Stomach (tissue), 9 donors: ENCODE results near the gene HES5. TPM values are rescaled to one million over a fixed set of nuclear protein-coding genes. Genes with fewer than 3 reads are reported as not detected.
"Not testable (repeated sequence)": the region's sequence is repeated elsewhere in the genome, so short reads cannot be mapped to it uniquely, and the experiment has no call there.

Experiments
- DNase-seq, 2 donors: peaks; one replicate each; pipeline versions ENCODE4 v3.0.0 to v3.0.0-alpha.2; 2013 to 2019
- H3K27ac ChIP-seq, 5 donors: fragments of 200-600 bp in 4 of 5; sonication (generic) in 4 of 5; one replicate each; pipeline ENCODE4 v1.5.1; 2013 to 2019; ENCODE audit warnings: mild to moderate bottlenecking in 1 of 5, moderate library complexity in 1 of 5
- H3K27me3 ChIP-seq, 3 donors: fragments of 200-600 bp; sonication (generic); one replicate each; pipeline ENCODE4 v1.5.1; 2017 to 2019; ENCODE audit warnings: mixed run types in 1 of 3
- H3K36me3 ChIP-seq, 4 donors: fragments of 200-600 bp; sonication (generic); 1 replicate in 3 of 4; 2 replicates in 1 of 4; pipeline ENCODE4 v1.5.1; 2016 to 2019
- H3K4me1 ChIP-seq, 4 donors: fragments of 200-600 bp; sonication (generic); one replicate each; pipeline ENCODE4 v1.5.1; 2016 to 2019
- H3K4me3 ChIP-seq, 4 donors: fragments of 200-600 bp; sonication (generic) in 3 of 4; one replicate each; pipeline ENCODE4 v1.5.1; 2016 to 2019; ENCODE audit warnings: mild to moderate bottlenecking in 1 of 4
- H3K9me3 ChIP-seq, 4 donors: fragments of 200-600 bp; sonication (generic); one replicate each; pipeline ENCODE4 v1.5.1; 2016 to 2019
- CTCF ChIP-seq, 7 experiments: fragments of 450-650 bp in 4 of 7; fragments of 200-600 bp in 3 of 7; sonication (generic) in 3 of 7; IDR thresholded peaks; one replicate each; pipeline ENCODE4 v1.5.1; 2016 to 2019; ENCODE audit warnings: antibody characterized with exemption in 7 of 7, control low read depth in 2 of 7, mild to moderate bottlenecking in 1 of 7
- EP300 ChIP-seq: sonication (generic); formaldehyde crosslinking; IDR thresholded peaks from one replicate; pipeline ENCODE4 v1.6.1; 2017; ENCODE audit warnings: antibody characterized with exemption
- POLR2A ChIP-seq, 4 donors: fragments of 450-650 bp; IDR thresholded peaks; one replicate each; pipeline ENCODE4 v1.6.1; 2016; ENCODE audit warnings: antibody characterized with exemption in 4 of 4, control low read depth in 2 of 4, mild to moderate bottlenecking in 1 of 4, moderate library complexity in 1 of 4
- POLR2AphosphoS5 ChIP-seq, 3 donors: sonication (generic); formaldehyde crosslinking; IDR thresholded peaks; one replicate each; pipeline ENCODE4 v1.6.1; 2016; ENCODE audit warnings: antibody characterized with exemption in 3 of 3
- WGBS, 5 donors: extraction: QIAGEN DNeasy Blood & Tissue Kit in 3 of 5; methylation state at CpG; one replicate each; pipeline versions ENCODE4 v1.1.5 to v1.1.7; 2013 to 2018; 5-methylcytosine and 5-hydroxymethylcytosine counted together
- intact Hi-C: fragments of 100-400 bp; cut with DNase I; formaldehyde crosslinking; loops from one replicate; pipeline ENCODE4 v1.15.1; 2023; ENCODE audit warnings: low total_unique reads
- polyA plus RNA-seq, 3 donors: library from polyadenylated mRNA; stranded (reverse); fragments of 200-250 nt; gene quantifications; one replicate each; pipeline ENCODE4 v1.2.3, GENCODE V29; 2013
- total RNA-seq, 5 donors: library from RNA; depleted of rRNA; stranded (reverse); fragments of >200 nt; gene quantifications; one replicate each; pipeline versions ENCODE4 v1.1.0 to v1.2.3, GENCODE V29; 2014 to 2016
- donor health status: healthy with polysubstance abuse.
- donor health status: Bipolar disorder and iron deficiency.
- donor health status: healthy.

HES5 gene
- total and polyA plus RNA-seq, 8 donors = 0.25 to 9.6 TPM; not detected in 6

- Histone ChIP-seq H3K9me3 (peaks cover 0 to 12% (median 10%) of the 10 kb centered on the region in 4 donors), H3K4me1 (peaks cover 5 to 9% (median 7%) of the 10 kb centered on the region in 4 donors), H3K4me3 (no peak overlapping the region), H3K36me3 (peaks cover 0 to 2% (median 0%) of the 10 kb centered on the region in 4 donors), H3K27ac (no peak overlapping the region), H3K27me3 (peaks cover 0 to 29% (median 0%) of the 10 kb centered on the region in 3 donors)
- intact Hi-C loops = no loop called here
- no peak for TF ChIP-seq EP300
- no peak for TF ChIP-seq POLR2AphosphoS5 (IDR thresholded peaks at IDR 0.05)
- no peak for TF ChIP-seq CTCF (IDR thresholded peaks at IDR 0.05)
- no peak for TF ChIP-seq POLR2A (IDR thresholded peaks at IDR 0.05)
- DNase-seq = no peak
- WGBS, 5 donors = 78 to 91% (median 86%) methylated on average over 15 to 17 of the region's 17 CpGs
These were observed 39.0 kb upstream of the HES5 start for GRCh38 chr1:2569060-2569459.

- H3K27me3 ChIP-seq = peaks cover 0 to 29% (median 0%) of the 10 kb centered on the region in 3 donors
- H3K4me1 ChIP-seq, H3K4me3 ChIP-seq, intact Hi-C loops, H3K9me3 ChIP-seq, H3K27ac ChIP-seq, DNase-seq, H3K36me3 ChIP-seq: not testable (repeated sequence)
- 39 to 74% (median 64%) methylated on average over 3 to 14 of the region's 17 CpGs for WGBS, 5 donors
These were observed 38.2 kb upstream of the HES5 start for GRCh38 chr1:2568187-2568816.

GRCh38 chr1:2567083-2567679, 37.1 kb upstream of the HES5 start:
- Histone ChIP-seq H3K36me3 (peaks cover 9 to 20% (median 18%) of the 10 kb centered on the region in 4 donors), H3K4me3 (no peak overlapping the region), H3K4me1 (peaks cover 5 to 9% (median 7%) of the 10 kb centered on the region in 4 donors), H3K27ac (no peak overlapping the region), H3K27me3 (peaks cover 0 to 29% (median 0%) of the 10 kb centered on the region in 3 donors), H3K9me3 (no peaks in the 10 kb centered on the region)
- intact Hi-C loops = no loop called here
- WGBS, 5 donors = 81 to 89% (median 88%) methylated on average over 11 to 16 of the region's 16 CpGs
- DNase-seq = no peak
- TF ChIP-seq EP300 (no peak), CTCF (IDR thresholded peaks at IDR 0.05) (no peak), POLR2A (IDR thresholded peaks at IDR 0.05) (no peak), POLR2AphosphoS5 (IDR thresholded peaks at IDR 0.05) (no peak)

- intact Hi-C loops = no loop called here
- peaks cover 5 to 9% (median 7%) of the 10 kb centered on the region in 4 donors for H3K4me1 ChIP-seq
- H3K9me3 ChIP-seq = no peaks in the 10 kb centered on the region
- H3K27ac ChIP-seq = no peak overlapping the region
- H3K36me3 ChIP-seq = peaks cover 9 to 28% (median 26%) of the 10 kb centered on the region in 4 donors
- TF ChIP-seq CTCF (IDR thresholded peaks at IDR 0.05) (no peak), POLR2A (IDR thresholded peaks at IDR 0.05) (no peak), POLR2AphosphoS5 (IDR thresholded peaks at IDR 0.05) (no peak), EP300 (no peak)
- peaks cover 0 to 29% (median 0%) of the 10 kb centered on the region in 3 donors for H3K27me3 ChIP-seq
- 60 to 71% (median 66%) methylated on average over 26 to 34 of the region's 34 CpGs for WGBS, 5 donors
- no peak overlapping the region for H3K4me3 ChIP-seq
- peak in 1 of 2 donors; percentile 68 for DNase-seq
These were observed 36.3 kb upstream of the HES5 start for GRCh38 chr1:2566101-2567045.
